Kidney glomerular epithelial cell (primary cell): ENCODE measurements around the gene NPFFR1.

Source experiments
- DNase-seq: peaks from one replicate; lab custom pipeline; 2025; lab: John Stamatoyannopoulos, UW

NPFFR1 gene

DNA sequence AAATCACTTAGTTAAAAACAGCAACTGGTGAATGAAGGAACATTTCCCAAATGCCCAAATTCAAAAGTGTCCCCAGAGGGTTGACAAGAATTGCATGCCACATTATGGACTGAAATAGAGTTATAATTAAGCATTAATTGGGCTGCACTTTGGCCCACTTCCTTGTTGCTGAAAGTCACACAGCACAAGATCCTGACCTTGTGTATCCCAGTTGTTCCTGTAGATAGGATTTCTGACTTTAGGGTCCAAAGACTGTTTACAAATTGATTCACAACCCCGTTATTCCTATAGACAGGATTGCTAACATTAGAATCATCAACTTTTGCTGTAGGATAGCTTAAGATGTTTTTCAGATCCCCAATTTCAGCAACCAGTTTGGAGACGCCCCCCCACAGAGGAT is 31.5 kb upstream of the NPFFR1 start:
- no peak for DNase-seq

- DNase-seq, result no peak
These were observed 29.2 kb upstream of the NPFFR1 start for GRCh38 chr10:70312972-70313371.

DNA sequence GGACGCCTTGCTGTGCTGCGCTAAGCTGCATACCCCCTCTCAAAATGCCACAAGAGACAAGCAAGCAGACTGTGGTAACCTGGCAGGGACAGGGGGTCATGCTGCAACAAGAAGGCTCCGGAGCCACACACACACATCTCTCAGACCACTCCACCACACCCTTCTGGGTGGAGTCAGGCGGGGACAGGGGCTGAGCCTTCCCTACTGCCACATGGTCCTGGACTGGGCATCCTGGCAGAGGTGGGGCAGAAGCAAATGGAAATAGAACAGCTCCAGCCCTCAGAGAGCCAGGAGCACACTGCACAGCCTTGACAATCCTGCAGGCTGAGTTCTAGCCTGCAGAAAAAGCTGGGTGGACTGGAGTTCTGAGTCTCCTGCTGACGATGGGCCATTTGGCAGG is 28.4 kb upstream of the NPFFR1 start:
- no peak for DNase-seq

DNA sequence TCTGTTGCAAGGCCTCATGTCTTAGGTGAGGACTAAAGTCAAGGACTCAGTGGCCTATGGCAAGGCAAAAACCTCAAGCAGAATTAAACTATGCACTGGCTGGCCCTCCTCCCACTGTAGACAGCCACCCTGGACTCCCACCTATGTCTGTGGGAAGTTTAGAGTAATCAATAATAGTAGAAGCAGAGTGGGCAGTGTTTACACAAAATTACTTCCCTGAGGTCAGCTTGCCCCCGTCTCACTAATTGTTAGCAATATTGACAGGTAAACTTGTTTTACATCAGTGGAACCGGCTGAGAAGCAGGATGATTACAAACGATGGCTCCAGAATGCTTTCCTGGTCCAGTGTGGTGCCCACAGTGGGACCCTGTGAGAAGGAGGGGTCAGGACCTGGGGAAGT is 27.9 kb upstream of the NPFFR1 start:
- no peak for DNase-seq

DNA sequence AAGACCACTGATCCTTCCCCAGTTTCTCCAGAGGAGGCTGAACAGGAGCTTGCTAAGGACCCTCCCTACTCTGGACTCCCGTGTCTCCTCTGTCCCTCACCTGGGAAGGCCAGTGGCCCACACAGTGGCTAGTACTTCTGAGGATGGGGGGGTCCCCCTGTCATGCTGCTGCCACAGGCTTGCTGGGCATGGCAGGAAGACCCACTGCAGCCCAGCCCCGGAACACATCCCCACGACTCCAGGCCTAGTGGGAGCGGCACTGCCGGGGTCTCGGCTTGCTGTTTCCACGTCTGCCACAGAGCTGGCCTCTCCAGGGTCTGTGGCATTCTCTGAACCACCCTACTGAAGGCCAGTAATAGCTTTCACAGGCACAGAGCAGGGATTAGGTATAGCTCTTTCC is 25.9 kb upstream of the NPFFR1 start:
- DNase-seq, result no peak

DNA sequence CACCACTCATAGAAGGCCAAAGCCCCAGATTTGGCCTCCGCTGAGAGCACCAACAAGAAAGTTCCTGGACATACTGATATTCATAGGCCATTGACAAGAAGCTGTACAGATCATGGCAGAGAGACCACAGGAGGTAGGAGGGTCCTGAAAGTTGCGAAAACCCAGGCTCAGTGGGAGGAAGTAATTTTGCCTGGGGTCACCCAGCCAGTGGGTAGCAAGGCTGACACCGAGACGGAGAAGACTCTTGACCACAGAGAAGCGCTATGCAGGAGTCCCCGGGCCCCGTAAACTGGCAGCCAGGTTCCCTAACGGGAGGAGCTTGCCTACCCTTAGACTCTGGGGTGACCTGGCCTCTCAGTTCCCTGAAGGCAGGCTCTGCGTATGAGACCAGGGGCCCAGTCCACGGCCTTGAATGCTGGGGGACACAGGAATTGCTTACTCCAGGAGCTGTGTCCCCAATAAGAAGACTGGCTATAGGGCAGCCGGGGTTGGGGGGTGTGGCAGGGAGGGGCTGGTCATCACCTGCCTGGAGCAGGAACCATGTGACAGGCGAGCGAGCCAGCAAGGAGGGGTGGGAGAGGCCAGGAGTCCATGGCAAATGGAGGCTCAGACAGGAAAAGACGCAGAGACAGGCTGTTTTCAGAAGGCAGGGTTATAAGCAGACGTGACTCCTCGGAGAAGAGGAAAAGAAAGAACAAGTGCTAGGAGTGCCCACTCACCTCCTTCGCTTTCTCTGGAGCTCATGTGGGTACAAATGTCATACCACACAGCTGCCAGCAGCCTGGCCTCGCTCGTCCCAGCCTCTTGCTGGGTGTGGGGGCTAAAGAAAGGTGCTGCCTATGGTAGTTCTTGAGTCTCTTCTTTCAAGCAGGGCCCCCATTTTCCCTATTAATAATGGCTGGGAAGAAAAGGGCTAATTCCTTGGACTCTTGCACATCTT is 24.6 kb upstream of the NPFFR1 start:
- no peak for DNase-seq

DNA sequence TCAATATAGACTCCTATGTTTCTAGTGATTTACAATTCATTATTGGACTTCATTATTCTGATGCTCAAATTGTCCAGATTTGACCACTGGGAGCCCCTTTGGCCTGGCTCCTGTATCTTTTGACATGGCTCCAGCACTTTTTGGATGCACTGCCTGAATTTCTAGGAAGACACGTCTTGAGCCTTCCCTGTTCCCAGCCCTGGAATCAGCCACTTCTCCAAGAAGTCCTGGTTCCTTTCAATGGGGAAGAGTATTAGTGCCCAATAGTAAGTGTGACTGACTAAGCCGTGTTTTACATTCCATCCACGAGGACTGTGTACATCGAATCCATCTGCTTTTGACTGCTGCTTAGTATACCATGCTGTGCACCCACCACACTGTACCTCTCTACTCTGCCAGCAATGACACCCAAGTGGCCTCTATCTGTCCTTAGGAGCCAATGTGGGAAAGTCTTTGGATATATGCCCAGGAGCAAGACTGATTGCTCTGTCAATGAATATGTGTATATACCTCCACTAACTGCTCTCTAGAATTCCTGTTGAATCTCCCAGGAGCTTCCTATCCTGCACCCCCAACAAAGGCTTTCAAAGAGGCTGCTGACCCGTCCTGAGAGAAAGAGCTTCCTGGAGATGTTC is 23.2 kb upstream of the NPFFR1 start:
- no peak for DNase-seq

- DNase-seq, result no peak
These were observed 22.4 kb upstream of the NPFFR1 start for GRCh38 chr10:70306181-70306705.

- DNase-seq, result no peak
These were observed 19.9 kb upstream of the NPFFR1 start for GRCh38 chr10:70303730-70304129.

GRCh38 chr10:70302292-70302691 is 18.5 kb upstream of the NPFFR1 start:
- no peak for DNase-seq

DNA sequence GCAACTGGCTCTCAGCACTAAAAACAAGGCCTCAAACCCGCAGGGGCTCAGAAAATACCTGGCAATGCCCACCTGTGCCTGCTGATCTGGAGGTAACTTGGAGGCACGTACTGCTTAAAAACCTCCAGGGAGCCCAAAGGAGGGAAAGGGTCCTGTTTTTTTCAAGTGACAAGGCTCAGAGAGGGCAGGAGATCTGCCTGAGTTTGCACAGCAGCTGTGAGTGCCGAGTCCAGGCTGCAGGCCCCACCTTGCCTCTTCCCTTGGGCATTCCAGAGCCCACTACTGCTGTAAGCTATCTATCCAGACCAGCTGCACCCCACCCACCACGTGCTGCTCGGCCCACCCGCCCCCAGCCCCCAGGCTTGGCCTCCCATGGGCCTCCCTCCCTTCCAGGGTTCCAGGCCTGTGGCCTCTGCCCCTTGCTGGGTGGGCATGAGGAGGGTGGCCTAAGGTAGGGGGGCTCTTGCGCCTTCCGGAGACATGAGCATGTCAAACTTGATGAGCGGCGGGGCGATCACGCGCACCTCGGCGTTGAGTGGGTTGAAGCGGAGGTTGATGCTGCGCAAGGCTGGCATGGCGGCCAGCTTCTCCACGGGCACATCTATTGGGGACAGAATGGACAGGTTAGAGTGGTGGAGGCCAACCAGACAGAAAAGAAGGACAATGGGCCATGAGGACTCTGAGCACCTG is 17.2 kb upstream of the NPFFR1 start:
- no peak for DNase-seq

DNA sequence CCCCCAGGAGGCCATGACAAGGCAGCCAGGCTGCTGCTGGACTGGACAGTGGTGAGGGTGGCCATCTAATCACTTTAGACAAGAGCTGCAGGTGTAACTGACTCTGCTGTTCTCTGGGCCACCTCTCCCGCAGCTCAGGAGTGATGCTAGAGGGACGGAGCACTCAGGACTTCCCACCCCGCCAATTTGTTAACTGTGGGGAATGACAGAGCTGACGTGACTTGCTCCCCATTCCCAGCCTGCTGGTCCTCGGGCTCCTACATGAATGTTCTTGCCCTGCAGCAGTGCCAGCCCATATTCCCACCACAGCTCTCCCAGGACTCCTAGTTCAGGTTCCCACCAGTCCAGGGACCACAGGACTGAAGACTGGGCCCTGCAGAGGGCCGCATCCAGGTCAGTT is 16.7 kb upstream of the NPFFR1 start:
- no peak for DNase-seq

- DNase-seq, result no peak
These were observed 16.1 kb upstream of the NPFFR1 start for GRCh38 chr10:70299876-70300275.

DNA sequence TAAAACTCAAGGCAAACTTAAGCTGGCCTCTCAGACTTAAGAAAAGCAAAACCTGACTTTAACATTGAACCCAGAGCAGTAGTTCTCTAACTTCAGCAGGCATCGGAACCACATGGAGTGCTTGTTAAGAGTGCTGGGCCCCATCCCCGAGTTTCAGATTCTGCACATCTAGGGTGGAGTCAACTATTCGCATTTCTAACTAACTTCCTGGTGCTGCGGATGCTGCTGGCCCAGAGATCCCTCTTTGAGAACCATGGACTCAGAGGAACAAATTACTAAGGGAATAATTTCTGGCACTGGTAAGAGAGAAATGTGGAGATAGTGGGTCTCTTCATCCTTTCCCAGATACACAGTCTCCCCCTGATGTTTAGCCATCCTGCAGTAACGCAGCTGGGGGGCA is 14.6 kb upstream of the NPFFR1 start:
- DNase-seq, result no peak

DNA sequence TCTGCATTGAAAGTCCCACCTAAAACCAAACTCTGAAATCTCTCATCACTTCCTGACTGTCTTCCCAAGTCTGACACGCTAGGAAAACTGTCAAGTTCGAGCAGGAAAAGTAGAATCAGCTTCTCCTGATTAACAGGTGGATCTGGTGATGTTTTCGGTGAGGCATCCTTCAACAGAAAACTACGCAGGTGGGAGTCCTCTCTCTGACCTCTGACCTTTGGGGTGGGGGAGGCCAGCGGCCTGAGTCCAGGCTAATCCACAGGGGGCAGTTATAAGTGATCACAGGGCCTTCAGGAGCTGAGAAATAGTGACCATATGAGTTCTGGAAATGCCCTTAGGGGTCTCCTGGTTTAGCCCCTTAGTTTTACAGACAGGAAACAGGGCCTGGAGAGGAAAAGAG is 13.4 kb upstream of the NPFFR1 start:
- DNase-seq, result no peak

GRCh38 chr10:70296406-70296899 is 12.6 kb upstream of the NPFFR1 start:
- DNase-seq, result no peak

- DNase-seq, result no peak
These were observed 12.1 kb upstream of the NPFFR1 start for GRCh38 chr10:70295926-70296325.

GRCh38 chr10:70295321-70295720 is 11.5 kb upstream of the NPFFR1 start:
- no peak for DNase-seq

GRCh38 chr10:70293169-70293843 is 9.5 kb upstream of the NPFFR1 start:
- DNase-seq, result no peak

DNA sequence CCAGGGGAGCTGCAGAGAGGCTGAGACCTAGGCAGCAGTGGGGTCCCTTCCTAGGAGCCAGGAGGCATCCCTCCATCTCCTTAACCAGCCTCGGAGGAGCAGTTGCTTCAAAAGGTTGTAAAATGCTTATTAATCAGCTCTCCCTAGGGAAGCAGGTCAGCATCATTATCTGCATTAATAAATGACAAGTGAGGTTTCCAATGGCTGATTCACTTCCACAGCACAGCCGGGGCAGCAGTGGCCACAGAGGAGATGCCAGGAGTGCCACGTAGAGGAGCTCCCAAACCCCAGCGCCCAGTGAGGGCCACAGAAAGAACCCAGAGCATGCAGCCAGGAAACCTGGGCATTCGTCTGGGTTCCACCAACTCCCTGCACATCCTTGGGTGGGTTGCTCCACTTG is 8.2 kb upstream of the NPFFR1 start:
- DNase-seq, result no peak

- DNase-seq, result no peak
These were observed 5.9 kb upstream of the NPFFR1 start for GRCh38 chr10:70289739-70290138.

GRCh38 chr10:70286616-70287015 is 2.8 kb upstream of the NPFFR1 start:
- no peak for DNase-seq
